Keratinocyte (primary cell): ENCODE results near the gene BRK1.

ENCODE experiments used
- CTCF ChIP-seq, 3 experiments: IDR thresholded peaks in 1 of 3; conservative IDR thresholded peaks in 1 of 3; optimal IDR thresholded peaks in 1 of 3; 2 replicates in 2 of 3; 3 replicates in 1 of 3; pipeline versions ENCODE3 to v1.5.1; 2011; ENCODE audit warnings: low read length in 3 of 3, mild to moderate bottlenecking in 3 of 3, moderate library complexity in 2 of 3, control low read depth in 1 of 3, inconsistent platforms in 1 of 3; ENCODE audit not compliant: insufficient read depth in 2 of 3; ENCODE audit errors: extremely low read depth in 1 of 3
- EZH2 ChIP-seq: IDR thresholded peaks from one replicate; pipeline ENCODE4 v1.6.1; 2012; ENCODE audit warnings: inconsistent platforms, mild to moderate bottlenecking, low read length, moderate library complexity

- peak in 1 of 3 experiments; percentile 9 for TF ChIP-seq CTCF (optimal IDR thresholded peaks at IDR 0.05 in 1 of 3, IDR thresholded peaks at IDR 0.05 in 1 of 3, conservative IDR thresholded peaks at IDR 0.05 in 1 of 3; ENCODE audit: extremely low read depth in 1 of 3, insufficient read depth in 2 of 3, low read length in 3 of 3)
- no peak for TF ChIP-seq EZH2
Measured at GRCh38 chr3:10116138-10116460, 624 bp downstream of the BRK1 start.
